Measurements from ENCODE around the gene APOL2. TPM values are rescaled to one million over a fixed set of nuclear protein-coding genes. Genes with fewer than 3 reads are reported as not detected.
"Not testable (repeated sequence)": the region's sequence is repeated elsewhere in the genome, so short reads cannot be mapped to it uniquely, and the experiment has no call there.

Gene APOL2
- total and polyA plus RNA-seq, 7 experiments from 2014 or later: 13.4 to 133 (median 40.1) TPM

DNA sequence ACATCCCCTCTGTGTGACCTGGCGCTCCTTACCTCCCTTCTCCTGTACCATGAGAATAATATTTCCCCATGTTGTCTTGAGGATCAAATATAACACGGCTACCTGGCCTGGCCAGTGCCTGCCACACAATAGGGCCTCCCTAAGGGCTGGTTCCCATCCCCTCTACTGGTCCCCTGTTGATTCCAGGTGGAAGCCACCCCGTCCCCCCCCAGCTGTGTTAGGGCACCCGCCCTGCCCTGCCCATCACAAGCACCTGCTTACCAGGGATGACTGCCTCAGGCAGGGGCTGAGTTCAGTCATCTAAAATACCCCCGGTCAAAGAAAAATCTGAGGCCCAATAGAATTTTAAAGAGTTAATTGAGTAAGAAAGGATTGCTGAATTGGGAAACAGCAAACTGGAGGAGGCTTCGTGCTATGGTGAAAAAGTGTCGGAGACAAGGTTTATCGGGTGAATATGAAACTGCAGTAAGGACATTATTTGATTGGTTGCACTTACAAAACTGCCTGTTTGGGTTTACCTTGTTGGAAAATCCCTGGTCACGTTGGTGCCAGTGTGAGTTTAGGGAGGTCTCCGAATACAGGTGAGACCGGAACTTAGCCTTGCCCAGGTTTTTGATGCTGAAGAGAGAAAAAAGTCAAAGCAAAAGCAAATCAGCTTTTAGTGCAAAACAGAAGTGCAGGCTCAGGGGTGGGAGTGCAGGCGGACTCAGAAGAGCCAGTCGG is 18.8 kb upstream of the APOL2 start:
- ATAC-seq: no peak
- intact Hi-C loops (cut with micrococcal nuclease): no loop called here
- H3K4me1 Mint-ChIP-seq: peaks cover 41 to 61% (median 51%) of the 10 kb centered on the region in 7 donors
- Histone ChIP-seq H3K27ac (ENCODE audit: low read depth, low read length) (no peak overlapping the region), H3K36me3 (ENCODE audit: control insufficient read depth in 2 of 3, insufficient read depth in 3 of 3, low read length in 3 of 3) (peaks cover 14 to 63% (median 20%) of the 10 kb centered on the region in 3 experiments), H3K4me3 (ENCODE audit: low read length) (no peak overlapping the region), H3K9me3 (ENCODE audit: control insufficient read depth in 2 of 3, low read length in 3 of 3) (no peaks in the 10 kb centered on the region), H3K4me1 (ENCODE audit: control insufficient read depth in 2 of 2, insufficient read depth in 2 of 2, low read length in 2 of 2) (peaks cover 19 to 31% of the 10 kb centered on the region in 2 donors), H3K27me3 (ENCODE audit: control insufficient read depth in 2 of 2, insufficient read depth in 2 of 2, low read length in 2 of 2) (no peaks in the 10 kb centered on the region)
- no peaks in the 10 kb centered on the region for H3K27me3 Mint-ChIP-seq
- H3K4me3 Mint-ChIP-seq: peak overlapping the region in 6 of 10 donors; percentile 7 to 78 (median 20)
- H3K36me3 Mint-ChIP-seq: peaks cover 13 to 55% (median 36%) of the 10 kb centered on the region in 5 donors
- ChIA-PET CTCF (interaction anchor here (1.3 kb wide), 1 partner anchor 9 kb away, joined by 3 read pairs; no protein-coding TSS in a partner anchor), POLR2A (interaction anchor here (0.7 kb wide), 1 partner anchor 126 kb away, joined by 3 read pairs; no protein-coding TSS in a partner anchor)
- H3K9me3 Mint-ChIP-seq: no peaks in the 10 kb centered on the region
- peak overlapping the region in 7 of 9 donors; percentile 4 to 86 (median 68) for H3K27ac Mint-ChIP-seq
- peak in 1 of 9 donors; percentile 16 for DNase-seq

DNA sequence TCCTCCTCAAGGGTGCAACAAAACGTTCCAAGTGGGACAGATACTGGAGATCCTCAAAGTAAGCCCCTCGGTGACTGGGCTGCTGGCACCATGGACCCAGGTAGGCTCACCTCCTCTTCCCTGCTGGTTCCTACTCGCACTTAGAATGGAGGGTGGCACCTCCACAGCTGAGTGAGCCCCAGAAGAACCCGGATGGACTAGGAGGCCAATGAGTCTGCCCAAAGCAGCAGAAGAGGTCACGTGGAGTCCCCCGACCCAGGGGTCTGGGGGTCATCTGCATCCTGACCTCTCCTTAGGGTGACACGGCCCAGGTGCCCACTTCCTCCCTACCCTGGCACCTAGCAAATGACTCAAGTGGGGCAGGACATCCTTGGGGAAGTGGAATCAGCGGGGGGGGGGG is 18.0 kb upstream of the APOL2 start:
- no peak overlapping the region for H3K27ac ChIP-seq (ENCODE audit: low read depth, low read length)
- DNase-seq (peak in 1 of 9 donors; percentile 19), ATAC-seq (no peak)
- H3K27ac Mint-ChIP-seq: no peak overlapping the region
- no peaks in the 10 kb centered on the region for H3K27me3 Mint-ChIP-seq
- H3K36me3 ChIP-seq (ENCODE audit: control insufficient read depth in 2 of 3, insufficient read depth in 3 of 3, low read length in 3 of 3): peaks cover 14 to 55% (median 20%) of the 10 kb centered on the region in 3 experiments
- peaks cover 19 to 34% of the 10 kb centered on the region in 2 donors for H3K4me1 ChIP-seq (ENCODE audit: control insufficient read depth in 2 of 2, insufficient read depth in 2 of 2, low read length in 2 of 2)
- no peak overlapping the region for H3K4me3 ChIP-seq (ENCODE audit: low read length)
- H3K4me1 Mint-ChIP-seq: peaks cover 46 to 68% (median 59%) of the 10 kb centered on the region in 7 donors
- no peaks in the 10 kb centered on the region for H3K9me3 ChIP-seq (ENCODE audit: control insufficient read depth in 2 of 3, low read length in 3 of 3)
- no peaks in the 10 kb centered on the region for H3K9me3 Mint-ChIP-seq
- H3K36me3 Mint-ChIP-seq: peaks cover 13 to 49% (median 35%) of the 10 kb centered on the region in 5 donors
- H3K4me3 Mint-ChIP-seq: no peak overlapping the region
- intact Hi-C loops (cut with micrococcal nuclease): no loop called here
- ChIA-PET CTCF (interaction anchor here (0.6 kb wide), 1 partner anchor 128 kb away, joined by 3 read pairs; no protein-coding TSS in a partner anchor), POLR2A (no interaction called here)
- no peaks in the 10 kb centered on the region for H3K27me3 ChIP-seq (ENCODE audit: control insufficient read depth in 2 of 2, insufficient read depth in 2 of 2, low read length in 2 of 2)

DNA sequence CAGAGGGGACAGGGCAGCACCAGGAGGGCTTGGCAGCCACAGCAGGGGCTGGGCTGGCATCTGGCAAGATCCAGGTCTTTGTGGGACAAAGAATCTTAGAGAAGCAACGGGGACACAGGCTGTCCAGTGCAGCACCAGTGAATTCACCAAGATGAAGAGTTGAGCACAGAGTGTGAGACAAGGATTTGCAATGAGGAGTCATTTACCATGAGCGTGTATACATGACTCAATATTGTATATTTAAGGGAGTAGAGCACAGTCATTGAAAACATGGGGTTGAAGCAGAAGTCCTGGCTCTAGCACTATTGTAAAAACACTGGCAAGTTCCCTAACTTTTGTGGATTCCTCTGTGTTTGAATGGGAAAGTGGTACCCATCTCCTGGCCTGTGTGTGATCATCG is 17.2 kb upstream of the APOL2 start:
- Histone ChIP-seq H3K36me3 (ENCODE audit: control insufficient read depth in 2 of 3, insufficient read depth in 3 of 3, low read length in 3 of 3) (peaks cover 11 to 46% (median 13%) of the 10 kb centered on the region in 3 experiments), H3K9me3 (ENCODE audit: control insufficient read depth in 2 of 3, low read length in 3 of 3) (no peaks in the 10 kb centered on the region), H3K4me3 (ENCODE audit: low read length) (no peak overlapping the region), H3K4me1 (ENCODE audit: control insufficient read depth in 2 of 2, insufficient read depth in 2 of 2, low read length in 2 of 2) (peaks cover 19 to 34% of the 10 kb centered on the region in 2 donors), H3K27me3 (ENCODE audit: control insufficient read depth in 2 of 2, insufficient read depth in 2 of 2, low read length in 2 of 2) (no peaks in the 10 kb centered on the region), H3K27ac (ENCODE audit: low read depth, low read length) (no peak overlapping the region)
- DNase-seq (peak in 1 of 9 donors; percentile 18), ATAC-seq (no peak)
- ChIA-PET CTCF (interaction anchor here (0.6 kb wide), 1 partner anchor 8 kb away, joined by 3 read pairs; no protein-coding TSS in a partner anchor), POLR2A (no interaction called here)
- Mint-ChIP-seq H3K4me1 (peaks cover 46 to 73% (median 59%) of the 10 kb centered on the region in 7 donors), H3K9me3 (no peaks in the 10 kb centered on the region), H3K27me3 (no peaks in the 10 kb centered on the region), H3K36me3 (peaks cover 13 to 43% (median 31%) of the 10 kb centered on the region in 5 donors), H3K4me3 (peak overlapping the region in 3 of 10 donors; percentile 47 to 94 (median 64)), H3K27ac (peak overlapping the region in 5 of 9 donors; percentile 44 to 83 (median 67))
- intact Hi-C loops (cut with micrococcal nuclease): no loop called here

DNA sequence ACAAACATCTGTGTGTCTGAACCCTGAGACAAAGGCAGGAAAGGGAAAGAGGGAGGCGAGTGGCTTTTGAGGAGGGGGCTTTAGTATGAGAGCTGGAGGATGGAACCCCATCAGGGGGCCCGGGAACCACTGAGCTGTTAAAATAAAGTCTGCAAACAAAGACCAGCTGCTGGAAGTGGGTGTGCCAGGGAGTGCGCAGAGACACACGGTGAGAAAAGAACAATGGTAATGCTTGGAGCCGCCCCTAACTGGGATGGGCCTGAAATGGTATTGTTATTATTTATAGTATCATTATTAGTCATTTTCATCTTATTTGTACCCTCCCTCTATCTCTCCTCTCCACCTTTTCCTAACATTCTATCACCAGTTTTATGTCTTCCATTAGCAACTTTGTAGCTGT is 16.2 kb upstream of the APOL2 start:
- peaks cover 19 to 34% of the 10 kb centered on the region in 2 donors for H3K4me1 ChIP-seq (ENCODE audit: control insufficient read depth in 2 of 2, insufficient read depth in 2 of 2, low read length in 2 of 2)
- intact Hi-C loops (cut with micrococcal nuclease): not testable (repeated sequence)

DNA sequence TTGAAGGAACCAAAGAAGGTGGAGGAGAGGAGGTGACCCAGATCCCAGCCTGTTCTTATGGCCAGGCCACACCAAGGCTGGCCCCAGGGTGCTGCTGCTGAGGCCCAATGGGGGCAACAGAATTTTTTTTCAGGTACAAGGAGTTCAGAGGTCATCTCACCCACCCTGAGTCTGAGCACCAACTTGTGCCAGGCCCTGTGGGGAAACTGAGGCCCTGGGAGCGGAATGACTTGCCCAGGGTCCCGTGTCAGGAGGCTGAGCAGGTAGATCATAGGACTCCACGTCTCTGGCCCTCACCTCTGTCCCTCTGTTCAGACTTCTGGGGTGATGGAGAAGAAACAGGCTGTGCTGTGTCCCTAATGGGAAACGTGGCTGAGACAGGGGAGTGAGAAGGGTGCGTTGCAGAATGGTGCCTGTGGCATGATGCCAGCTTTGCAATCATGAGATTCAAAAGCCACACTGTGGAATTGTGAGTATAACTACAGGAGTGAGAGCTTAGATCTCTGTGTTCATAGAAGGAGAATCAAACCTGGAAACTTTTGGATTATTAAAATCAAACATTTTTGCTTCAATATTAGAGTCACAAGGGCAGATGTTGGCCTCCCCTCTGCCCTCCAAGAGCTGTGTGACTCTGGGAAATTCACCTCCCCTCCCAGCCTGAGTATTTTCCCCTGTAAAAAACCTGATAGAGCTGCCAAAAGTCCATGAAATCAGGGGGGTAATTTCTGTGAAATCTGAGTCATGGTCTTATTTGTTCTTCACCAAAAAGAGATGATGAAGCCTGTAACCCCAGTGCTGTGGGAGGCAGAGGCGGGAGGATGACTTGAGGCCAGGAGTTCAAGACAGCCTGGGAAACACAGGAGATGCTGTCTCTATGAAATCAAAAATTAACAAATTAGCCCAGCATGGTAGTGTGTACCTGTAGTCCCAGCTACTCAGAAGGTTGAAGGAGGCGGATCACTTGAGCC is 14.5 kb upstream of the APOL2 start:
- H3K27me3 ChIP-seq (ENCODE audit: control insufficient read depth in 2 of 2, insufficient read depth in 2 of 2, low read length in 2 of 2): no peaks in the 10 kb centered on the region
- H3K9me3 Mint-ChIP-seq: peaks cover 0 to 5% (median 0%) of the 10 kb centered on the region in 11 donors
- peaks cover 0 to 22% (median 0%) of the 10 kb centered on the region in 3 experiments for H3K36me3 ChIP-seq (ENCODE audit: control insufficient read depth in 2 of 3, insufficient read depth in 3 of 3, low read length in 3 of 3)
- CTCF ChIA-PET: interaction anchor here (0.5 to 1.9 kb wide), 4 partner anchors 15 to 226 kb away, joined by 3 to 11 read pairs (median 6); partner anchors contain the start of gene APOL2
- peak overlapping the region; percentile 73 for H3K27ac ChIP-seq (ENCODE audit: low read depth, low read length)
- H3K27me3 Mint-ChIP-seq: no peaks in the 10 kb centered on the region
- intact Hi-C loops (cut with micrococcal nuclease): loop anchor here (1.0 kb wide), 1 partner anchor 15 kb away; the partner anchor contains the start of gene APOL2 (in 2 of the 2)
- H3K27ac Mint-ChIP-seq: peak overlapping the region; percentile 87 to 98 (median 93)
- H3K4me1 ChIP-seq (ENCODE audit: control insufficient read depth in 2 of 2, insufficient read depth in 2 of 2, low read length in 2 of 2): peaks cover 15 to 29% of the 10 kb centered on the region in 2 donors
- no peaks in the 10 kb centered on the region for H3K9me3 ChIP-seq (ENCODE audit: control insufficient read depth in 2 of 3, low read length in 3 of 3)
- peaks cover 40 to 65% (median 54%) of the 10 kb centered on the region in 7 donors for H3K4me1 Mint-ChIP-seq
- POLR2A ChIA-PET: interaction anchor here (0.9 to 3.5 kb wide), 3 partner anchors 14 to 275 kb away, joined by 3 to 24 read pairs (median 3); partner anchors contain the start of genes APOL2 and EIF3D
- H3K4me3 ChIP-seq (ENCODE audit: low read length): peak overlapping the region; percentile 92
- DNase-seq (peak in 1 of 9 donors; percentile 49), ATAC-seq (no peak)
- H3K4me3 Mint-ChIP-seq: peak overlapping the region; percentile 85 to 99 (median 96)
- peaks cover 18 to 30% (median 26%) of the 10 kb centered on the region in 5 donors for H3K36me3 Mint-ChIP-seq

More for the DNA sequence above, 16.2 kb upstream of the APOL2 start:
- H3K27ac ChIP-seq (ENCODE audit: low read depth, low read length); H3K9me3 ChIP-seq (ENCODE audit: control insufficient read depth in 2 of 3, low read length in 3 of 3); ATAC-seq; H3K4me3 ChIP-seq (ENCODE audit: low read length); H3K27me3 Mint-ChIP-seq; H3K9me3 Mint-ChIP-seq; H3K27me3 ChIP-seq (ENCODE audit: control insufficient read depth in 2 of 2, insufficient read depth in 2 of 2, low read length in 2 of 2); DNase-seq: not testable (repeated sequence)
- Mint-ChIP-seq H3K4me1 (peaks cover 46 to 73% (median 59%) of the 10 kb centered on the region in 7 donors), H3K4me3 (peak overlapping the region in 9 of 10 donors; percentile 7 to 99 (median 64)), H3K27ac (peak overlapping the region in 7 of 9 donors; percentile 23 to 83 (median 44)), H3K36me3 (peaks cover 13 to 36% (median 29%) of the 10 kb centered on the region in 5 donors)
- H3K36me3 ChIP-seq (ENCODE audit: control insufficient read depth in 2 of 3, insufficient read depth in 3 of 3, low read length in 3 of 3): peaks cover 3 to 37% (median 7%) of the 10 kb centered on the region in 3 experiments
- ChIA-PET POLR2A (interaction anchor here (3.5 kb wide), 1 partner anchor 16 kb away, joined by 24 read pairs; the partner anchor contains the start of gene APOL2), CTCF (interaction anchor here (1.4 kb wide), 1 partner anchor 16 kb away, joined by 7 read pairs; the partner anchor contains the start of gene APOL2)

Measured in naive thymus-derived CD4-positive, alpha-beta T cell (primary cell).